IMR-90 (cell line): ENCODE measurements around the gene RAB19.
"Not testable (repeated sequence)": the region's sequence is repeated elsewhere in the genome, so short reads cannot be mapped to it uniquely, and the experiment has no call there.

Experiments used
- CHD1 ChIP-seq: IDR thresholded peaks from 2 replicates; pipeline ENCODE4 v1.6.1; 2012; ENCODE audit warnings: low read depth, low read length, improper control_type of control experiment
- MAZ ChIP-seq: IDR thresholded peaks from 2 replicates; pipeline ENCODE4 v1.6.1; 2012; ENCODE audit warnings: low read depth, mild to moderate bottlenecking, low read length, improper control_type of control experiment, moderate library complexity, borderline replicate concordance
- MXI1 ChIP-seq: IDR thresholded peaks from 2 replicates; pipeline ENCODE4 v1.6.1; 2012; ENCODE audit warnings: low read depth, mild to moderate bottlenecking, low read length, moderate library complexity, borderline replicate concordance
- POLR2A ChIP-seq: IDR thresholded peaks from 2 replicates; pipeline ENCODE4 v1.6.1; 2012; ENCODE audit warnings: mild to moderate bottlenecking, low read depth, low read length
- TF ChIP-seq, protein P1 (sequence below): conservative IDR thresholded peaks from 2 replicates; pipeline ENCODE4 v1.5.1; 2012; ENCODE audit warnings: mild to moderate bottlenecking, low read depth, low read length, improper control_type of control experiment
- TF ChIP-seq, protein P2 (sequence below): fragments of 150-350 bp; IDR thresholded peaks from 2 replicates; pipeline ENCODE4 v1.6.1; 2017; ENCODE audit warnings: mild to moderate bottlenecking, antibody characterized with exemption, low read length, low read depth

DNA sequence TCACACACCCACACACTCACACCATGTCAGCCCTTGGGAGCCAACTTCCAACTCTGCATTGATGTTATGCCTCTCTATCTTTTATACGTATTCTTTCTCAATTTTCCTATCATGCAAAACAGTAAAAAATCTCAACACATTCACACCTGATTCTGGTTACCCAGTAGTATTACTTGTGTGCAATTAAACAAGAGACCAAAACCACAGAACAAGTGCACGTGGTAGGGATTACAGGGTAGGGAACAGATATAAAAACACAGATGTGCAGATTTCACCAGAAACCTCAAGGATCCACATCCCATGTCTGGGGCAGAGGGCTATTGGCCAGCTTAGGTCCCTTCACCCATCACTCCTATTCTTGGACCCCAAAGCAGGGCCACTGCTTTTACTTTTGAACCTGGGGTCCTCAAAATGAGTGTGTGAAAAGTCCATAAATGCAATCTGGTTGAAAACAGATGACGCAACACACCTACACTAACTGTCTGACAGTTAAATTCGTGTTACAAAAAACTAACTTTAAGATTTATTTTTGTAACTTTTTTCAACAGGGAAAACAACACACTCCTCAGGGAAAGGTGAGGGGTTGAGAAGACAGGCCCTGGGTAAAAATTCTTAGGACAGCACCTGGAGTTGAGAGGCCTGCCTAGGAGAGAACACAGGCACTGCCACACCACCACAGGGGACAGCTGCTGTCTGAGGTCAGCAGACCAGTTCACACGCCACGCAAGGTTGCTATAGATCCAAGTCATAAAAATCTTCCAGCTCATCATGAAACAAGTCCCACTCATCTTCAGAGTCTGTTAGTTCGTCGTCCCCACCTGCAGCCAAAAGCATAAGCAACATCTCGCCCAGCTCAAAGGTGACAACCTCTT lies 50.2 kb downstream of the RAB19 start:
- TF ChIP-seq, protein P1, sequence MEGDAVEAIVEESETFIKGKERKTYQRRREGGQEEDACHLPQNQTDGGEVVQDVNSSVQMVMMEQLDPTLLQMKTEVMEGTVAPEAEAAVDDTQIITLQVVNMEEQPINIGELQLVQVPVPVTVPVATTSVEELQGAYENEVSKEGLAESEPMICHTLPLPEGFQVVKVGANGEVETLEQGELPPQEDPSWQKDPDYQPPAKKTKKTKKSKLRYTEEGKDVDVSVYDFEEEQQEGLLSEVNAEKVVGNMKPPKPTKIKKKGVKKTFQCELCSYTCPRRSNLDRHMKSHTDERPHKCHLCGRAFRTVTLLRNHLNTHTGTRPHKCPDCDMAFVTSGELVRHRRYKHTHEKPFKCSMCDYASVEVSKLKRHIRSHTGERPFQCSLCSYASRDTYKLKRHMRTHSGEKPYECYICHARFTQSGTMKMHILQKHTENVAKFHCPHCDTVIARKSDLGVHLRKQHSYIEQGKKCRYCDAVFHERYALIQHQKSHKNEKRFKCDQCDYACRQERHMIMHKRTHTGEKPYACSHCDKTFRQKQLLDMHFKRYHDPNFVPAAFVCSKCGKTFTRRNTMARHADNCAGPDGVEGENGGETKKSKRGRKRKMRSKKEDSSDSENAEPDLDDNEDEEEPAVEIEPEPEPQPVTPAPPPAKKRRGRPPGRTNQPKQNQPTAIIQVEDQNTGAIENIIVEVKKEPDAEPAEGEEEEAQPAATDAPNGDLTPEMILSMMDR = not testable (repeated sequence)
- not testable (repeated sequence) for TF ChIP-seq POLR2A, MXI1, CHD1, MAZ
- TF ChIP-seq, protein P2, sequence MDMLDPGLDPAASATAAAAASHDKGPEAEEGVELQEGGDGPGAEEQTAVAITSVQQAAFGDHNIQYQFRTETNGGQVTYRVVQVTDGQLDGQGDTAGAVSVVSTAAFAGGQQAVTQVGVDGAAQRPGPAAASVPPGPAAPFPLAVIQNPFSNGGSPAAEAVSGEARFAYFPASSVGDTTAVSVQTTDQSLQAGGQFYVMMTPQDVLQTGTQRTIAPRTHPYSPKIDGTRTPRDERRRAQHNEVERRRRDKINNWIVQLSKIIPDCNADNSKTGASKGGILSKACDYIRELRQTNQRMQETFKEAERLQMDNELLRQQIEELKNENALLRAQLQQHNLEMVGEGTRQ = not testable (repeated sequence)
